Choroid plexus epithelial cell (primary cell): Measurements from ENCODE around the gene GPR142.

Source experiments
- DNase-seq: peaks from one replicate; pipeline ENCODE4 v3.0.0-alpha.2; 2010; ENCODE audit warnings: low read depth
- H3K4me3 ChIP-seq: 2 replicates; pipeline ENCODE4 v1.5.1; 2011; ENCODE audit warnings: low read depth, mild to moderate bottlenecking, control low read depth, low read length, moderate library complexity
- CTCF ChIP-seq: conservative IDR thresholded peaks from 2 replicates; pipeline ENCODE4 v1.5.1; 2011; ENCODE audit warnings: low read depth, mild to moderate bottlenecking, control low read depth, inconsistent platforms, low read length, moderate library complexity

The GPR142 gene

DNA sequence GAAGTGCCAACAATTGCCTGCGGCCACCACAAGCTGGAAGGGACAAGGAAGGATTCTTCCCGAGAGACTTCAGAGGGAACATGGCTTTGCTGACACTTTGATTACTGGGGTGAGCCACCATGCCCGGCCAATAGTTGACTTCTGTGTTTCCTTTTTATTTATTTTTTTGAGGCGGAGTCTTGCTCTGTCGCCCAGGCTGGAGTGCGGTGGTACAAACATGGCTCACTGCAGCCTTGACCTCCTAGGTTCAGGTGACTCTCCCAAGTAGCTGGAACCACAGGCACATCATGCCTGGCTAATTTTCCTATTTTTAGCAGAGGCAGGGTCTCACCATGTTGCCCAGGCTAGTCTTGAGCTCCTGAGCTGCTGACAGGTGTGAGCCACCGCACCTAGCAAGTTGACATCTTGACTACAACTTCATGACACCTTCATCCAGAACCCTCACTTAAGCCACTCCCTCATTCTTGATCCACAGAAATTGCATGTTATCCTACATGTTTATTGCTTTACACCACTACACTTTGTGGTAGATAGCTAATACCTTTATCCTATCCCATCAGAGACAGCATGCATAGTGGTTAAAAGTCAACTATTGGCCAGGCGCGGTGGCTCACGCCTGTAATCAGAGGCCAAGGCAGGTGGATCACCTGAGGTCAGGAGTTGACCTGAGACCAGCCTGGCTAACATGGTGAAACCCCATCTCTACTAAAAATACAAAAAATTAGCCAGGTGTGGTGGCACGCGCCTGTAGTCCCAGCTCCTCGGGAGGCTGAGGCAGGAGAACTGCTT is 48.5 kb downstream of the GPR142 start:
- DNase-seq = no peak
- H3K4me3 ChIP-seq = no peak overlapping the region
- TF ChIP-seq CTCF = no peak

DNA sequence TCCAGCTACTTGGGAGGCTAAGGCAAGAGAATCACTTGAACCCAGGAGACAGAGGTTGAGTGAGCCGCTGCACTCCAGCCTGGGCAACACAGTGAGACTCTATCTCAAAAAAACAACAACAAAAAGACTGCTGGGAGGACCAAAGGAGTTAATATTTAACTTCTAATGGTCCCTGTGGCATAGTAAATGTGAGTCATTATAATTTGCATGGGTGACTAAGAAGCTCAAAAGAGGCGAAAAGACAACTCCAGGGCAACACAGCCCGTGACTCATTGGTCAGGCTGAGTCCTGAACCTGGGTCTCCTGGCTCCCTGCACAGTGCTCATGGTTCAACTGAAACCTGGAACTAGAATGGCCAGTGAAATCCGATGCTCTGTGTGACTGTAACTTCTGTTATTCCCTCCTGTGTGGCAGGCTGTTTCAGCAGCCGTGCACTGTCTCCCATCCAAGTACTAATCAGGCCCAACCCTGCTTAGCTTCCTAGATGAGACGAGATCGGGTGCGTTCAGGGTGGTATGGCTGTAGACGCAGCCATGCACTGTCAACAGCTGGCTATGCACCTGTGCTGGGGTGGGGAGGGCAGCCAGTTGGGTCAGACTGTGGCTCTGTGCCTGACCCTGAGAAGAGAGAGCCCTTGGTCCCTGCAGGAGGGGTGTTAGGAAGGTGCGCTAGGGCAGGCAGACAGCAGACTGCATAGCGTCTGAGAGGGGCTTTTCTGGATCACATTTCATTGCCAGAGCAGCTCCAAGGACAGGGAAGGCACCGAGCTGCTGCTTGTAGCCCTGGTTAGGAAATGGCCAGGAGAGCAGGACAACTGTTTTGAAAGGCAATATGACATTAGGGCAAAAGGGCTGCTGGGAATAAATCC is 50.1 kb downstream of the GPR142 start:
- no peak for TF ChIP-seq CTCF
- H3K4me3 ChIP-seq = no peak overlapping the region
- DNase-seq = peak; percentile 13

DNA sequence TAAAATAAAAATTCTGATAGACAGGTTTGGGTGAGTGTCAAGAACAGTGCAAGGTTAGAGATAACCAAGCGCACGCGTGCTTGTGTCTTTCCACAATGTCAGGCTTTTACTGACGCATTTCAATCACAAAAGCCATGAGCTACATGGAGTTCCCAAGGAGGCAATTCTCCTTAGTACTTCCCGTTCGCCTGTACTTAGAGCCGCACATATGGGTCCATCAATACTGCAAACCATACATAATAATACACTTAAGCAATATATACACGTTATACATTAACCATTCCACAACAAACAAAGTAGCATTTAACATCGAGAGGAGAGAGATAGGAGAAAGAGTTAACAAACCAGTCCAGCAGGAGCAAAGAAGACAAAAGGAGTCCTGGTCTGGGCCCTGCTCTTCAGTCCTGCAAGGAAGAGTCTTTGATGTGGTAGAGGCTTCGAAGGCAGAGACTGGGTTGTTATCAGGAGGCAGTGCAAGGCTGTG is 52.7 kb downstream of the GPR142 start:
- no peak for DNase-seq
- TF ChIP-seq CTCF = no peak
- H3K4me3 ChIP-seq = no peak overlapping the region
